Heart left ventricle (tissue), 16 donors: ENCODE measurements around the gene ATP5PB. TPM values are rescaled to one million over a fixed set of nuclear protein-coding genes. Genes with fewer than 3 reads are reported as not detected.
A peak's percentile ranks its signal among the peaks of the same experiment; 100 is the strongest.

Source experiments
- ATAC-seq, 4 donors: fragments of 200-7000 bp; cut with Tn5 transposase; one replicate each; pipeline ENCODE4 v1.9.1; 2020 to 2022; ENCODE audit warnings: moderate library complexity in 4 of 4, mild to moderate bottlenecking in 3 of 4, moderate number of reproducible peaks in 1 of 4
- DNase-seq, 5 donors: peaks; one replicate each; pipeline ENCODE4 v3.0.0-alpha.2; 2020
- H3K27ac ChIP-seq, 12 donors: fragments of 200-600 bp; sonication (generic) in 4 of 12; one replicate each; pipeline versions ENCODE4 v1.5.0 to v1.8.0; 2016 to 2022; ENCODE audit warnings: mild to moderate bottlenecking in 2 of 12
- H3K27me3 ChIP-seq, 9 donors: fragments of 200-600 bp; sonication (generic) in 2 of 9; one replicate each; pipeline versions ENCODE4 v1.5.1 to v1.8.0; 2016 to 2022; ENCODE audit warnings: mild to moderate bottlenecking in 3 of 9
- H3K36me3 ChIP-seq, 9 donors: fragments of 200-600 bp; sonication (generic) in 2 of 9; one replicate each; pipeline versions ENCODE4 v1.5.0 to v1.8.0; 2018 to 2022; ENCODE audit warnings: mild to moderate bottlenecking in 2 of 9
- H3K4me1 ChIP-seq, 12 donors: fragments of 200-600 bp; sonication (generic) in 4 of 12; one replicate each; pipeline versions ENCODE4 v1.5.0 to v1.8.0; 2016 to 2022; ENCODE audit warnings: mild to moderate bottlenecking in 3 of 12
- H3K4me3 ChIP-seq, 12 donors: fragments of 200-600 bp; sonication (generic) in 4 of 12; one replicate each; pipeline versions ENCODE4 v1.5.0 to v1.8.0; 2017 to 2022; ENCODE audit warnings: mild to moderate bottlenecking in 9 of 12, moderate library complexity in 4 of 12
- H3K9me3 ChIP-seq, 12 donors: fragments of 200-600 bp; sonication (generic) in 4 of 12; one replicate each; pipeline versions ENCODE4 v1.5.0 to v1.8.0; 2016 to 2022; ENCODE audit warnings: mild to moderate bottlenecking in 1 of 12
- CTCF ChIP-seq, 12 donors: fragments of 200-600 bp; sonication (generic) in 4 of 12; IDR thresholded peaks; one replicate each; pipeline versions ENCODE4 v1.5.0 to v1.8.0; 2018 to 2022; ENCODE audit warnings: antibody characterized with exemption in 12 of 12, mild to moderate bottlenecking in 5 of 12
- POLR2A ChIP-seq, 2 donors: fragments of 450-650 bp; IDR thresholded peaks; one replicate each; pipeline ENCODE4 v1.6.1; 2017; ENCODE audit warnings: antibody characterized with exemption in 2 of 2, mild to moderate bottlenecking in 2 of 2, moderate library complexity in 2 of 2
- WGBS, 4 donors: extraction: QIAGEN DNeasy Blood & Tissue Kit in 2 of 4; methylation state at CpG; one replicate each; pipeline versions ENCODE4 v1.1.5 to v1.1.7; 2013 to 2018; 5-methylcytosine and 5-hydroxymethylcytosine counted together
- intact Hi-C, 10 donors: fragments of 100-400 bp; cut with DNase I; formaldehyde crosslinking; loops; one replicate each; pipeline versions ENCODE4 v1.11.1 to v1.14.2; 2022
- polyA plus RNA-seq, 2 donors: library from polyadenylated mRNA; stranded (reverse); fragments of 200-250 nt; gene quantifications; one replicate each; pipeline ENCODE4 v1.2.3, GENCODE V29; 2013
- total RNA-seq, 9 donors: library from RNA; depleted of rRNA in 2 of 9; stranded (reverse); fragments of >200 nt in 2 of 9; fragmentation: NEBNext Ultra II Directional in 3 of 9; extraction: Animal tissue kit (Norgen Biotek cat#: 25700) in 3 of 9; gene quantifications; one replicate each; pipeline versions ENCODE4 v1.1.0 to v1.2.4, GENCODE V29; 2016 to 2023
- donor health status: ischemic (EF 13 %, LVEDD 7.1; RV severe dilation, severe dysfunction).
- donor health status: healthy with polysubstance abuse.
- donor health status: DM: no; HTN: yes; CAD: no.
- donor health status: DM: no; HTN: no; CAD: no.
- donor health status: ischemic (EF 25% LVEDD 6.9; RV normal size, moderate dysfunction).
- donor health status: ischemic (EF 25% LVEDD 5.7; RV mildly dilated, moderate dysfunction).
- donor health status: healthy.
- donor health status: DM: yes; HTN: yes; CAD: no.
- donor health status: ischemic (EF 35%, LVEDD 5.7; RV mildly dilated, moderate dysfunction).
- donor health status: nonischemic (EF 11% LVEDD 7.7; RV severe dilation, severe dysfunction).
- donor health status: DM: yes; HTN: yes; CAD: no.
- donor health status: PGD.
- donor health status: ischemic (EF 29% LVEDD 5.4; RV normal size, mild dysfunction).
- donor health status: nonischemic (EF 23%, LVEDD 6.1; RV moderate dilation, normal function).

Gene ATP5PB
- total and polyA plus RNA-seq, 11 donors, result 394 to 878 (median 625) TPM

- TF ChIP-seq POLR2A (IDR thresholded peaks at IDR 0.05), result no peak
- no peak for TF ChIP-seq CTCF (IDR thresholded peaks at IDR 0.05)
Observed at GRCh38 chr1:111465754-111466153, 16.5 kb downstream of the ATP5PB start.

GRCh38 chr1:111466480-111466879, 17.2 kb downstream of the ATP5PB start:
- no peaks in the 10 kb centered on the region for H3K9me3 ChIP-seq
- peak overlapping the region in 1 of 12 donors; percentile 60 for H3K27ac ChIP-seq
- H3K4me3 ChIP-seq, result no peak overlapping the region
- no peak for DNase-seq
- peaks cover 4 to 98% (median 46%) of the 10 kb centered on the region in 9 donors for H3K36me3 ChIP-seq
- no peak for TF ChIP-seq POLR2A (IDR thresholded peaks at IDR 0.05)
- TF ChIP-seq CTCF (IDR thresholded peaks at IDR 0.05), result no peak
- ATAC-seq, result no peak
- WGBS, 4 donors, result 0 to 2% (median 0%) methylated on average over 1 of the region's 1 CpG
- intact Hi-C loops, result no loop called here
- H3K4me1 ChIP-seq, result peaks cover 0 to 27% (median 5%) of the 10 kb centered on the region in 12 donors
- H3K27me3 ChIP-seq, result no peaks in the 10 kb centered on the region

More at GRCh38 chr1:111465754-111466153, 16.5 kb downstream of the ATP5PB start:
- intact Hi-C loops, result no loop called here
- no peaks in the 10 kb centered on the region for H3K9me3 ChIP-seq
- ATAC-seq (no peak), DNase-seq (no peak)
- H3K27ac ChIP-seq, result no peak overlapping the region
- H3K4me3 ChIP-seq, result no peak overlapping the region
- WGBS, 4 donors, result 94 to 98% (median 96%) methylated on average over 2 of the region's 2 CpGs
- no peaks in the 10 kb centered on the region for H3K27me3 ChIP-seq
- peaks cover 0 to 27% (median 5%) of the 10 kb centered on the region in 12 donors for H3K4me1 ChIP-seq
- peaks cover 4 to 98% (median 47%) of the 10 kb centered on the region in 9 donors for H3K36me3 ChIP-seq

DNA sequence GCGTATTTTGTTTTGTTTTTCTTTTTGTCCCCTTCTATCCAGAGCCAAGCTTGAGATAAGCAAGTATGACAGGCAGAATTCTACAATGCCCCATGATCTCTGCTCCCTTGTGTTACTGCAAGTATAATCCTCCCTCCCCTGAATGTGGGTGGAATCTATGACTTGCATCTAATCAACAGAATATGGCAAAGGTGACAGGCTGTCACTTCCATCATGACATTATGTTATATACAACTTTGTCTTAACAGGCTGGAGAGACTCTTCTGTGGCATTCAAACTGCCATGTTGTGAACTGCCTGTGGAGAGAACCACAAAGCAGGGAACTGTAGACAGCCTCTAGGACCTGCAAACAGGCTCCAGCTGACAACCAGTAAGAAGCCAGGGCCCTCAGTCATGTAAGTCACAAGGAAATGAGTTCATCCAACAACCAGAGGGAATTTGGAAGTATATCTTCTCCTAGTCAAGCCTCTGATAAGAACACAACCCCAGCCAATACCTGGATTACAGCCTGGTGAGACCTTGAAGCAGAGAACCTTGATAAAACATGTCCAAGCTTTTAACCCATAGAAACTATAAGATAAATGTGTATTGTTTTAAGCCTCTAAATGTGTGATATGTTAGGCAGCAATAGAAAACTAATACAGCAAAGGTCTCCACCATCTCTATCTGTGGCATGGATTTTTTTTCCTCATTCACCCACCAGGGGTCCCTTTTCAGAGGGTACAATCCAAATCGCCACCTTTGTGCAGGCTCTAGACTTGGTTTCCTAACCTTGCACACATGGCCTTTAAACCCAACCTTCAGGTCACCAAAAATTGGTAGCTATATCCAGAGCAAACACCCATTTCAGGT, 18.8 kb downstream of the ATP5PB start:
- WGBS, 4 donors, result 73 to 85% (median 77%) methylated on average over 2 of the region's 2 CpGs
- H3K4me1 ChIP-seq, result peaks cover 0 to 39% (median 4%) of the 10 kb centered on the region in 12 donors
- H3K27ac ChIP-seq, result peak overlapping the region in 8 of 12 donors; percentile 12 to 60 (median 23)
- intact Hi-C loops, result no loop called here
- peak in 3 of 4 donors; percentile 31 to 42 (median 41) for ATAC-seq
- no peak for DNase-seq
- H3K27me3 ChIP-seq, result no peaks in the 10 kb centered on the region
- H3K36me3 ChIP-seq, result peaks cover 4 to 93% (median 38%) of the 10 kb centered on the region in 9 donors
- no peaks in the 10 kb centered on the region for H3K9me3 ChIP-seq
- no peak overlapping the region for H3K4me3 ChIP-seq
- TF ChIP-seq CTCF (IDR thresholded peaks at IDR 0.05), result no peak
- TF ChIP-seq POLR2A (IDR thresholded peaks at IDR 0.05), result no peak

DNA sequence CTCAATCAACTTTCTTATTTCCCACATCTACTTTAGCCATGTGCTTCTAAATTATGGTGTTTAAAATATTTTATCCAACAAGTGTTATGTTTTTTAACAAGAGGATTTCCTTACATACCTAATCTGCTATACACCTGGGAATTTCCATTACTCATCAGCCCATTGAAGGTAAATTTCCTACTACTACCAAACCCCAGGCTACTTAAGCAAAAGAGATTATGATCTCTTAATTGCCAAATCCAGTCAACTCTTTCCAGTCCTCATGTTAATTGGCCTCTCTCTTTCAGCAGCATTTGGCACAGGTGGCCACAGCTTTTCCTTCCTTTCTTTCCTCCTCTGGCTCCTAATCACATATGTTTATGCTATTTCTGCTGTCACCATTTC, 19.4 kb downstream of the ATP5PB start:
- TF ChIP-seq CTCF (IDR thresholded peaks at IDR 0.05) (no peak), POLR2A (IDR thresholded peaks at IDR 0.05) (no peak)
- Histone ChIP-seq H3K9me3 (no peaks in the 10 kb centered on the region), H3K27me3 (no peaks in the 10 kb centered on the region), H3K36me3 (peaks cover 4 to 87% (median 38%) of the 10 kb centered on the region in 9 donors), H3K4me3 (no peak overlapping the region), H3K4me1 (peaks cover 0 to 45% (median 8%) of the 10 kb centered on the region in 12 donors), H3K27ac (peak overlapping the region in 2 of 12 donors; percentile 12 to 60)
- DNase-seq, result no peak
- no peak for ATAC-seq
- intact Hi-C loops, result no loop called here
